ENCODE results near the gene WDR45B.

- TF ChIP-seq GATA2 (IDR thresholded peaks at IDR 0.05; ENCODE audit: low read depth, low read length), result no peak
- TF ChIP-seq GATA3 (IDR thresholded peaks at IDR 0.05; ENCODE audit: low read depth, low read length), result no peak
Observed at GRCh38 chr17:82685291-82685690, 37.0 kb upstream of the WDR45B start.
